ENCODE measurements around the gene RPS19BP1.
"Not testable (repeated sequence)": the region's sequence is repeated elsewhere in the genome, so short reads cannot be mapped to it uniquely, and the experiment has no call there.

RPS19BP1 gene

DNA sequence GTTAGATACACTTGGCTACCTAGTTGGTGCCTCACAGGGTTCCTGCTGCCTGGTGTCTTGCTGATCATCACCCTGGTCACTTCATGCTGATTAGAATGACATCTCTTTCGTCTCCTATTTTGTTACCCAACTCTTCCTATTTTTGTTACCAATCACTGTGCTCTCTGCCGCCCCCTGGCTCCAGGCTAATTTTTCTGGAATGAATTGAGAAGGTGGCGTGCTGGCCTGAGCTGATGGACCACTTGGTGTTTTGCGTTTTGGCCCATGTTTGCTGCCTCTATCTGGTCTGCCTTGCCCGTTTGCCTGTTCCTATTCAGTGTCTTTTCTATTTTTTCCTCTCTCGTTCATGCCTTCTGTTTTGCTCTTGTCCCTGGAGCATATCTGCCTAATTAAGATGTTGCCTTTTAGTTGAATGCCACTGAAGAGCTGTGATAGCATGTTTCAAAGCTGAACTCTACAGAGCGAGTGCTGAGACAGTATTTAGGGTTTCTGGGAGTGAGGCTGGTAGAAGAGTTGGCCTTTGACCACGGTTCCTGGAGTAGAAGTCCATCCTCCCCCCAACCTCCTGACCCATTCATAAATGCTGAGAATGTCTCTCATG, 18.1 kb downstream of the RPS19BP1 start:
- no peak for DNase-seq (ENCODE audit: low read depth in 2 of 2)

DNA sequence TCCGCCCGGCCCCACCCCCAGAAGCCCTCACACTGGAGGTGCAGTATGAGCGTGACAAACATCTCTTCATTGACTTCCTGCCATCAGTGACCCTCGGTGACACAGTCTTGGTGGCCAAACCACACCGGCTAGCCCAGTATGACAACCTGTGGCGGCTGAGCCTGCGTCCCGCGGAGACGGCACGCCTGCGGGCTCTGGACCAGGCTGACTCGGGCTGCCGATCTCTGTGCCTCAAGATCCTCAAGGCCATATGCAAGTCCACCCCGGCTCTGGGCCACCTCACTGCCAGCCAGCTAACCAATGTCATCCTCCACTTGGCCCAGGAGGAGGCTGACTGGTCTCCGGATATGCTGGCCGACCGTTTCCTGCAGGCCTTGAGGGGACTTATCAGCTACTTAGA, 18.8 kb downstream of the RPS19BP1 start:
- no peak for DNase-seq (ENCODE audit: low read depth in 2 of 2)

DNA sequence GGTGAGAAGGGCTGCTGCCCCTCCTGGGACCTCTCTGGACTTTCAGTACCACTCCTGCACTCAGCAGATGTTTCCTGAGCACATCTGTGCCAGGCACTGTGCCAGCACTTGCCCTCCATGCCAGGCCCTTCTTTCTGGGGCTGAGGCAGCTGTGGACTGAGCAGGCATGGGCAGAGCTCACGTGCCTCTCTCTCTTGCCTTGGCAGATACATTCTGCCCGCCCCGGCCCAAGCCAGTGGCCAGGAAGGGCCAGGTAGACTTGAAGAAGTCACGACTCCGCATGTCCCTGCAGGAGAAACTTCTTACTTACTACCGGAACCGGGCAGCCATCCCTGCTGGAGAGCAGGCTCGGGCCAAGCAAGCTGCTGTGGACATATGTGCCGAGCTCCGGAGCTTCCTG, 20.5 kb downstream of the RPS19BP1 start:
- DNase-seq (ENCODE audit: low read depth in 2 of 2): no peak

DNA sequence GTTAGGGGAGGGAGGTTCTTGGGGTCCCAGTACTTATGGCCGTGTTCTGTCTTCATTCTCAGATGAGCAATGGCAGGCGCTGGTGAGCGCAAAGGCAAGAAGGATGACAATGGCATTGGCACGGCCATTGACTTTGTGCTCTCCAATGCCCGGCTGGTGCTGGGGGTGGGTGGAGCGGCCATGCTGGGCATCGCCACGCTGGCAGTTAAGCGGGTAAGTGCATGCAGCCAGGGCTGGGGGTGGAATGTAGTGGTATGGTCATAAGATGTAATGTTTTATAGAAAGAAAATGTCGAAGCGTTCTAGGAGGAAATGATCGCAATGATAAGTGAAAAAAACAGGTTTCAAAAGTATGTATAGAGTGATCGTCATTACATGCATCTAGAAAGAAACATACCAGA, 21.3 kb downstream of the RPS19BP1 start:
- DNase-seq (ENCODE audit: low read depth in 2 of 2): no peak

DNA sequence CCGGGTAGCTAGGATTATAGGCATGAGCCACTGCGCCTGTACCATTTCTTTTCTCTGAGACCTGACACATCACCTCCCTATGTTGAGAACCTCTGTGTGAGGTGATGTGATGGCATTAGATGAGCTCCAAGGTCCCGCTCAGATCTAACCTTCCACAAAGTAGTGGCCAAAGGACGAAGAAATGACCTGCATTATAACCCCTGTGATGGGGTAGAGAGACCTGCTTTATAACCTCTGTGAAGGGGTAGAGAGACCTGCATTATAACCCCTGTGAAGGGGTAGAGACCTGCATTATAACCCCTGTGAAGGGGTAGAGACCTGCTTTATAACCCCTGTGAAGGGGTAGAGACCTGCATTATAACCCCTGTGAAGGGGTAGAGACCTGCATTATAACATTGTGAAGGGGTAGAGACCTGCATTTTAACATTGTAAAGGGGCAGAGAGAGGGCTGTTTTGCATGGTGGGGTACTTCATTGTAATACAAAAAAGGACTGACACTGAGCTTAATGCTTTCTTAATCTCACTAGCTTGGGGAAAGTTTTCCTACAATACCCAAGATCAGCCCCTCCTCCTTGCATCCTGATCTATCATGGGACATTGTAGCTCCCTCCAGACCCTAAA, 21.9 kb downstream of the RPS19BP1 start:
- no peak for DNase-seq (ENCODE audit: low read depth in 2 of 2)

DNA sequence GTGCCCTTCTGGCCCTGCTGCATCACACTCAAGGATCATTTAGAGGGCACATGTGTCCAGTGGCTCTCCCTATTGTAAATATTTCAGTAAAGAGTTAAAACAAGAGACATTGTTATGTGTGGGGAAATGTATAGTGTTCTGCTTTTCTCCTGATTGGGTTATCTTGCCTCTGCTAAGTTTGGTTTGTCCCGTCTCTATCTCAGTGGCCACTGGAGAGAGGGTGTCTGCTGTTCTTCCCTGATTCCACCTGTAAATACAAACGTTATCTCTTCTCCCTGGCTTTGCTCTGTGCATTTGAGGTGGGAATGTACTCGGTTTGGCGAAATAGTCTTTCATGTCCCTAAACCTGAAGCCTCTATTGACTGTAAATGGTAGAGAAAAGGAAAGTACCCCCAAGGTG, 24.2 kb downstream of the RPS19BP1 start:
- no peak for DNase-seq (ENCODE audit: low read depth in 2 of 2)

DNA sequence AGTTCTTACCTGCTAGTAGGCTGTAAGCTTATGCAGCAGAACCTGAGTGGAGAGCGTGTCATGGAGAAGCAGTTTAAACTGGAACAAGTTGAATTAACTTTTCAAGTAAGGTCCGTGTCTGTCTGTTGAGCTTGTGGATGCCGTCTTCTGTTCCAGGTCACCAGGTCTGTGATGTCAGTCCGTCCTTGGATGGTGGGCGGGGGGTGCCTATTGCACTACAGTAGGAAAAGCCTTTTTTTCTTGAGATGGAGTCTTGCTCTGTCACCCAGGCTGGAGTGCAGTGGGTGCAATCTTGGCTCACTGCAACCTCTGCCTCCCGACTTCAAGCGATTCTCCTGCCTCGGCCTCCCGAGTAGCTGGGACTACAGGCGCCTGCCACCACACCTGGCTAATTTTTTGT, 25.5 kb downstream of the RPS19BP1 start:
- not testable (repeated sequence) for DNase-seq (ENCODE audit: low read depth in 2 of 2)

DNA sequence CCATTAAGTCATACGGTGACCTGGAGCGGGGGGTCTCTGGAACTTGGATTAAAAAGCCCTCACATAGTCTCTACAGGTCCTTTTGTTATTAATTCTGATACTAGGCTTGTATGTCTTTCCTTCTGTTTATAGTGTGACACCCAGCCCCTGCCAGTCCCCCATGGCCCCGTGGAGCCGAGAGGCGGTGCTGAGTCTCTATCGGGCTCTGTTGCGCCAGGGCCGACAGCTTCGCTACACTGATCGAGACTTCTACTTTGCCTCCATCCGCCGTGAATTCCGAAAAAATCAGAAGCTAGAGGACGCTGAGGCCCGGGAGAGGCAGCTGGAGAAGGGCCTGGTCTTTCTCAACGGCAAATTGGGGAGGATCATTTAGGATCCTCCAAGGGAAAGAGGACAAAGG, 28.5 kb downstream of the RPS19BP1 start:
- DNase-seq (ENCODE audit: low read depth in 2 of 2): no peak

DNA sequence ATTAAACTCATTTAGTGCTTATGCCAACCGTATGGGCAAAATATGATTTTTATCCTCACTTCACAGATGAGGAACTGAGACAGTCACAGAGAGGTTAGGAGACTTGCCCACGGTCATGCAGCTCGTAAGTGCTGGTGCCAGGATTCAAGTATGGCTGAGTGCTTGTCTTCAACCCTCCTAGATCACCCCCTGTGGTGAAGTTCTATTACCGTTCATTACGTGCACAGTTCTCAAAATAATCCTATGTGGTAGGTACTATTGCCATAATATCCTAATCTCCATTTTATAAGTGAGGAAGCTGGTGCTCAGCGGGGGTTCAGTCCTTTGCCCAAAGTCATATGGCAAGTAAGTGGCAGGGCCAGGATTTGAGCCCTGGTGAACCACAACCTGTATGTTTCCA, 28.9 kb downstream of the RPS19BP1 start:
- DNase-seq (ENCODE audit: low read depth in 2 of 2): no peak

DNA sequence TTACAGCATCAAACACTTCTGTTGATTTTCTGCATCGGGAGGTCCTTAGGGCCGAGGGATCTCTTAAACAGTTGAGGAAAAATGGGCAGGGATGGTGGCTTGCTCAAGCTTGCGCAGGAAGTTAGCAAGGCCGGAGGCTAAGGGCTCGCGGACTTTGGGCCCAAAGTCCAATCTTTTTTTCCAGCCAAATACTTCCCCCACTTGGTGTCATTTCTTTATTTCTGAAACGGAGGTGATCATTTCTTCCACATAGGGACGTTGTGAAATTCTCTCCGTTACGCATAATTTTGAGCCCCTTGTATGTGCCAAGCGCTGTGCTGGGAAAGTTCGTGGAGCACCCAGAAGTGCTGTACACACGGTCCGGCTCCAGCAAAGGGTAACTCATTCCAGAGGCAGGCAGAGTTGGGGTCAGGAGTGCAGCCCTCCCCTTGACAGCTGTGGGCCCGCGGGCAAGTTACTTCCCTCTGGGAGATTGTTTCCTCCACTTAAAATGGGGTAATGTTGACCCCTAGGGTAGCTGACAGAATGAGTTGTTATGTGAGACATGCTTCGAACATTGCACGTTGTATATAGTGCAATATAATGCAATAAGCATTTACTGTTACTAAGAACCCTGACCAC, 29.6 kb downstream of the RPS19BP1 start:
- no peak for DNase-seq (ENCODE audit: low read depth in 2 of 2)

DNA sequence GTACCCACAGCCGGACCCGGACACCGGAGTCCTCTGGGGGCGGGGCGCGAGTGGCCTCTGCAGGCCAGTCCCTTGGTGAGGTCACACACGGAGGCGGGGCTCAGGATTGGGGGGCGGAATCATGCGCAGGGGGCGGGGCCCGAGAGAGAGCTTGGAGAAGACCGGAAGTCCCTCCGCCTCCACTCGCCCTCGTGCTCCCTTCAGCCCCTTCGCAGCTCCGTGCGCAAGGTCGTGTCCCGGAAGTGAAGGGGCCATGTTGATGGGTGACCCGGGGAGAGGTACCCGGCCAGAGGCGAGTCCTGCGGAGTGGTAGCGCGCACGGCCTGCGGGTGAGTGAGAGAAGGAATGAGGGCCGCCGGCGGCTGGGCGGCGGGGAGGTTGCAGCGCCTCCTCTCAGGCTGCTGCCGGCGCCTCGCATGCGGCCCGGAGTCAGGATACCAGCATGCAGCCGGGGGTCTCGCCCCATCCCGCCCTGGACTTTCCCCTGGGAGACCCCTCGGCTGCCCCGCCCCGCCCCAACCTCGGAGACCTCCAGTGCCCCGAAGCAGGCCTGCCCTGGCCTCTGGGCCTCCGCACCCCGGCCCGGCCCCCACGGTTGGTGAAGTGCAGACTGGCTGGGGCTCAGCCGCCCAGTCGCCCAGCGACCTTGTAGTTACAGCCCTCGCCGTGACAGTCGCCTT, 30.3 kb downstream of the RPS19BP1 start, which contains the start of gene MIEF1:
Gene MIEF1, plus strand, starts transcription at position 182 of the 680 bp plus-strand sequence. CDS start 9,005 bp downstream, outside the sequence.
- peak; percentile 84 for DNase-seq (ENCODE audit: low read depth in 2 of 2)

DNA sequence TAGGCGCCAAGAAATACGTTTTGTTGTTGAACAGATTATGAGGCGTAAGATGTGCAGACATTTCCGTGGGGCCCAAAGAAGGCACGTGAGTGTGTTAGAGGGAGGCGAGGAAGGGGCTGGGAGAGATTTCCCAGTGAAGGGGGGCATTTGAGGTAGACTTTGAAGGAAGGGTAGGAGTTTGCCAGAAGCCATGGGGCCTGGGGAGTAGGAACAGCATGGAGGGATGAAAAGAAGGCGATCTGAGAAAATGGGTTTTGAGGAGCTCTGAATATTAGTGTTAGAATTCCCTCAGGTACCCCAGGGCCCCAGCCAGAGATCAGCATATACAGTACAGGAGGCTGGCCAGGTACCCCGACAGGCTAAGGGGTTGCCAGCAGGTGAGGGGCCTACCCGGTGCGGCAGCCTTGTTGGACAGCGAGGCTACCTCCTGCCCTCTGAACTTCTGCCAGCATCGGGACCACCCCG, 30.9 kb downstream of the RPS19BP1 start:
- no peak for DNase-seq (ENCODE audit: low read depth in 2 of 2)

DNA sequence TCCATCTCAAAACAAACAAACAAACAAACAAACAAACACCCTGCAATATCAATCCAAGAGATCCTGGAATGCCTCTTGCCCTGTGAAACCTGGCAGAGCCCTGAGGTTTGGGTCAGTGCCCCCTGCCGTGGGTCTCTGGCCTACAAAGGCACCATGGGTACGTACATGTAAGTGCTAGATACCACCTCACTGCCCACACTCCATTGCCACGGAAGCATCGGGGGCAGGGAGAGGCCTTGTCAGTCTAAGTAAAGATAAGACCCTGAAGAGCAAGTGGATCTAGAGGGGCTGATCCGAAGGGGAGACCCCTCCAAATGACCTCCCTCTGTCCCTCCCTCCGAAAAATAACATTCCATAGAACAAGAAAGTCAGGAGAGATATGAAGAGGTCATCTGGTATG, 32.4 kb downstream of the RPS19BP1 start:
- no peak for DNase-seq (ENCODE audit: low read depth in 2 of 2)

DNA sequence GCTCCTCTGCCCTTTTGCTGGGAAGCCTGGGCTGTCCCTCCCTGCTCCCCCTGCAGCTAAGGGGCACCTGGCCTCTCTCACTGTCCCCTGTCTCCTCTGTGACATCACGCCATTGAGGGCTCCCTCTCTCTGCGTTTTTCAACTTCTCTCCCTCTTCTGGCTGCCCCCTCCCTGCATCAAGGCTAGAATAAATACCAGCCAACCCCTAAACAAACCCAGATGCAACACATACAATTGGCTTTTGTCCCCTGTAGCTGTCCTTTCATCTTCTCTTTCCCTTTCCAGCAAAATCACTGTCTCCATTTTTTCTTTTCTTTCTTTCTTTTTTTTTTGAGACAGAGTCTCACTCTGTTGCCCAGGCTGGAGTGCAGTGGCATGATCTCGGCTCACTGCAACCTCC, 33.7 kb downstream of the RPS19BP1 start:
- no peak for DNase-seq (ENCODE audit: low read depth in 2 of 2)

DNA sequence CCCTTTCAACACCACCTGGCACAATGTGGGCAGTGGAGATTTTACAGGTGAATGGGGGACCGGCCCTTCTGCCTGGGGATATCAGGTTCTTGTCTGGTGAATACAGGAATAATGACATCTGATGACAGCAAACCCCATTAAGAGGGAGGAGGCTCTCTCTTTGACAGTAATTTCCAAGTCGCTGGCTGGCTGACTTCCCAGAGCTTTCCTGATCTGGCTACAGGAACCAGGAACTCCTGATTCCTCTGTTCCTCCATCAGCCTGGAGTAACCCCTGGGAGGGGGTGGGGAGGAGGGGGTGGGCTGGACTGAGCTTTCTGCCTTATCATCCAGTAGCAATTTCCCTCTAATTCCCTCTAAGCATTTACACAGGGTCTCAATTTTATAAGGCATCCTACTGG, 34.2 kb downstream of the RPS19BP1 start:
- no peak for DNase-seq (ENCODE audit: low read depth in 2 of 2)

DNA sequence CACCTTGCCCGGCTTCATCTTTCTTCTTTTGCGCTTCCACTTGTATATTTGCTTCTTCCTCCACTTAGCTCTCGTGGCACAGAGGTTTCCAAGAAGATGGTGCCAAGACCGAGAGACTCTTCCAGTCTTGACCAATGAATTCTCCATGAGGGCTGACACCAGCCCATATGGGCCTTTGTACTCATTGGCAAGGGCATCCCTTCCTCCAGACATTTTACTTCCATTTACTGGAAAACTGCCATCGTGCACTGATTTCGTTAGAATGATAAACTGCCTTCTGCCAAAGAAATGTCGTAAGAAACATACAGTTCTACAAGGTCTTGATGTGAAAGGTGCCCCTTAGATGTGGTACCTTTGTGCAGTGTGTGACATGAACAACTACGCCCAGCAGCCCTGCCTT, 35.1 kb downstream of the RPS19BP1 start:
- no peak for DNase-seq (ENCODE audit: low read depth in 2 of 2)

DNA sequence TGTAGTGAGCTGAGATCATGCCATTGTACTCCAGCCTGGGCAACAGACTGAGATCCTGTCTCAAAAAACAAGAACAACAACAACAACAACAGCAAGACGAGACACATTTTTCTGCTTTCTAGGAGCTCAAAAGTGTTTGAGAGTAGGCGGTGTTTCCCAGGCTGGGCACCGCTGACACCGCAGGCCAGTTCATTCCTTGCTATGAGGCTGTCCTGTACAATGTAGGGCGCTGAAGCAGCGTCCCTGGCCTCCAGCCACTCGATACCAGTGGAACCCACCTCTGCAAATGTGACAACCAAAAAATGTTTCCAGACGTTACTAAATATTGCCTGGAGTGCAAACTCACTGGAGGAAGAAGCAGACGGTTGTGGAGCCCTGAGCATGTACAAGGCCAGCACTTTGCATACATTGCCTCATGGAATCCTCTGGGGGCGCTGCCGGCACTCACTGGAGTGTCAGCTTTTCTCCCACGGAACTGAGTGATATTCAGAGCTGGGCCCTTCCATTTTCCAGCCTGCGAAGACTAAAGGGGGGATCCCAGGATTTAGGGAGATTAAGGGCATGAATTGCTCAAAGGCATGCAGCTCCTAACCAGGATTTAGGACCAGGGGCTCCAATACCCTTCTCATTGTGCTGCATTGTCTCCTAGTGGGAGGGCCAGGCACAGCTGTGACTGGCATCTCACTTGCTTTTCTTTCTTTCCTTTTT, 36.3 kb downstream of the RPS19BP1 start:
- no peak for DNase-seq (ENCODE audit: low read depth in 2 of 2)

DNA sequence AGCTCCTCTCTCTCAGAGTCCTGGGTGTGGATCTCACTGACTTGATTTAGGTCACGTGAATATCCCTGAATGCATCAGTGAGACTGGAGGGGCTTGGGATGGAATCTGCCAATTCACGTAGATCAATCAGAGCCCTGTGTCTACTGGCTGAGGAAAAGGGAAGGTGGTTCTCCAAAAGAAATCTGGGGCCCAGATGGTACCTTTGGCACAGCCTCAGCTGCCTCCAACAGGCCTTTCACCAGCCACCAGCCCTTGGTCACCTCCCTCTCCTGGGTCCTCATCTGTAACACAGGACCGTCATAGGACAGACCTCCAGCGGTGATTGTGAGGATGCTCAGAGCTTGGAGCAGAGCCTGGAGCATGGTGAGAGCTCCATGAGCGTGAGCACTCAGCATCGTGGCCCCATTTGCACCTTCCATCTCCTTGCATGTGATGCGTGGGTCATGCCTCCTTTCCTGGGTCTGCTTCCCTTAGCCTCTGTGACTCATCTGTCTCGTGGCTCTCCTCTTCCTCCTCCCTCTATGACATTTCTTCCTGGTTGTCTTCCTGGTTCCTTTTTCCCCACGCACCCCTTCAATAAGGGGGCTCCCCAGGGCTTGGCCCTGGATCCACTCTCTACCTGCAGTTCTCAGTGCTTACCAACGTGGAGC, 38.0 kb downstream of the RPS19BP1 start:
- DNase-seq (ENCODE audit: low read depth in 2 of 2): no peak

DNA sequence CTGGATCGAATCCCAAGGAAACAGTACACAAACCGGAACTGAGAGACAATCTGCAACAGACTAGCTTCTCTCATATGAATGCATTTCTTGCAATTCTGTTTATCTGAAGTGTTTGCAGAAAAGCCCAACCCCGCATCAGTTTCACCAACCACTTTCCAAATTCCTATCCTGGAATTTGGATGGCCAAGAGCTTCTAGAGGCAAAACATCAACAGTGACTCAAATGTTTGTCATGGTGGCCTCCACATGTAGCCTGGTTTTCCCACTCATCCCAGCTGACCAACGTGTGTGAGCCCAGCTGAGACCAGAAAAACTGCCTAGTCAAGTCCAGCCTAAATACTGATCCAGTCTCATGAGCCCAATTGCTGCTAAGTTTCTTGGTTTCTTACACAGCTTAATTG, 38.8 kb downstream of the RPS19BP1 start:
- DNase-seq (ENCODE audit: low read depth in 2 of 2): no peak

DNA sequence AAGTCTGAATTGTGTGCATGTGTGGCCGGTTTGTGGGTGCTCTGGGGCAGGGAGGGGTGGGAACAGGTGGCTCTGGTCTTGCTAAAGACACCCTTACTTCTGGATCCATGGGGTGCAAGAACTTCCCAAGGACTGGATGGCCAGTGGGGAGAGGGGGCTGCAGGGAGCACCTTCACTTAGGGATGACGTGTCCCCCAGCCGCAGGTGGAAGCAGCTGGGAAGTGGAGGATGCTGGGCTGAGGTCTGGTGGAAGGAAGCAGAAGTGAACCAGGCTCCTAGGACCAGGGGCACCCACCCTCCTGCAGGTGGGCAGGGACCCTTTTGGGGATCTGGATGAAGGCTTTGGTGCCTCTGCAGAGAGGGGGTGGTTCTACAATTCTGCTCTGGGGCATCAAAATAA, 40.4 kb downstream of the RPS19BP1 start:
- no peak for DNase-seq (ENCODE audit: low read depth in 2 of 2)

DNA sequence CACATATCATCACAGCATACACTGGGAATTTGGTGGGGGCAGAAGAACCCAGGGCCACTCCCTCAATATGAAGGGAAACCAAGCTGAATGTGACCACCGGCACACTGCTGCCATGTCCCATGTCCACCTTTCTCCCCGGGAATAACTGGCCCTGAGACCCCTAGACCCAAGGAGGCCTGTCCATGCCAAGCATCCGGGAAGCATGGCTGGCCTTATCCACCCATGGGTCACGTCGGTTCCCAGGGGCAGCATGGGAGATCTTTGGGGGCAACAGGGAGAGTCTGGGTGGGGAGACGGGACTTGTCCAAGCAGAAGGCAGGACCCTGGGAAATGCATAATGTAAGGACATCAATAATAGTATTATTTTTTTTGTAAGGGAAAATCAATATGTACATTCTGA, 40.9 kb downstream of the RPS19BP1 start:
- DNase-seq (ENCODE audit: low read depth in 2 of 2): no peak

Measured in activated CD8-positive, alpha-beta memory T cell treated with anti-CD3 and anti-CD28 coated beads for 4 hours (primary cell).